Transverse colon (tissue), 4 donors: Measurements from ENCODE around the gene PPP1R15B. TPM values are rescaled to one million over a fixed set of nuclear protein-coding genes. Genes with fewer than 3 reads are reported as not detected.

Experiments
- DNase-seq: peaks from one replicate; pipeline ENCODE4 v3.0.0-alpha.2; 2019
- H3K27ac ChIP-seq, 4 donors: fragments of 200-600 bp; sonication (generic); 2 replicates each; pipeline ENCODE4 v1.5.1; 2016 to 2018; ENCODE audit warnings: inconsistent platforms in 4 of 4
- H3K27me3 ChIP-seq: fragments of 200-600 bp; sonication (generic); 2 replicates; pipeline ENCODE4 v1.5.1; 2017; ENCODE audit warnings: inconsistent platforms
- H3K36me3 ChIP-seq, 4 donors: fragments of 200-600 bp; sonication (generic); 2 replicates each; pipeline ENCODE4 v1.5.1; 2017 to 2019; ENCODE audit warnings: inconsistent platforms in 4 of 4
- H3K4me1 ChIP-seq, 4 donors: fragments of 200-600 bp; sonication (generic); 2 replicates each; pipeline ENCODE4 v1.5.1; 2017 to 2020; ENCODE audit warnings: inconsistent platforms in 4 of 4
- H3K4me3 ChIP-seq, 4 donors: fragments of 200-600 bp; sonication (generic); 1 replicate in 1 of 4; 2 replicates in 3 of 4; pipeline versions ENCODE4 v1.5.1 to v1.6.1; 2017 to 2019; ENCODE audit warnings: inconsistent platforms in 4 of 4
- H3K9me3 ChIP-seq, 2 donors: fragments of 200-600 bp; sonication (generic); 2 replicates each; pipeline ENCODE4 v1.5.1; 2017 to 2019; ENCODE audit warnings: inconsistent platforms in 2 of 2
- CTCF ChIP-seq, 5 experiments: fragments of 200-600 bp in 3 of 5; fragments of 450-650 bp in 2 of 5; sonication (generic) in 3 of 5; IDR thresholded peaks; 1 replicate in 2 of 5; 2 replicates in 3 of 5; pipeline ENCODE4 v1.5.1; 2016 to 2017; ENCODE audit warnings: antibody characterized with exemption in 5 of 5, inconsistent platforms in 3 of 5, mild to moderate bottlenecking in 2 of 5, moderate library complexity in 1 of 5
- EP300 ChIP-seq: sonication (generic); formaldehyde crosslinking; IDR thresholded peaks from one replicate; pipeline ENCODE4 v1.6.1; 2017; ENCODE audit warnings: antibody characterized with exemption, low read depth
- POLR2A ChIP-seq: fragments of 450-650 bp; IDR thresholded peaks from one replicate; pipeline ENCODE4 v1.6.1; 2016; ENCODE audit warnings: antibody characterized with exemption, mild to moderate bottlenecking, moderate library complexity
- POLR2AphosphoS5 ChIP-seq, 3 donors: sonication (generic); formaldehyde crosslinking; IDR thresholded peaks; one replicate each; pipeline ENCODE4 v1.6.1; 2016; ENCODE audit warnings: antibody characterized with exemption in 3 of 3
- WGBS, 2 donors: methylation state at CpG; one replicate each; pipeline ENCODE4 v1.1.5; 2018; ENCODE audit warnings: low coverage in 1 of 2; 5-methylcytosine and 5-hydroxymethylcytosine counted together
- in situ Hi-C, 4 donors: fragments of 200-750 bp; cut with MboI; loops; one replicate each; pipeline versions ENCODE4 v1.15.0 to v1.15.1; 2017; ENCODE audit warnings: low sequenced_read_pairs in 3 of 4, low pct_ligation_motif_present in 1 of 4, low pct_unique_long_range_greater_than_20kb in 1 of 4
- intact Hi-C: fragments of 100-400 bp; cut with DNase I; formaldehyde crosslinking; loops from one replicate; pipeline ENCODE4 v1.15.1; 2023; ENCODE audit warnings: low total_unique reads
- total RNA-seq, 4 donors: library from RNA; depleted of rRNA; stranded (reverse); fragments of >200 nt; gene quantifications; one replicate each; pipeline ENCODE4 v1.1.0, GENCODE V29; 2016

PPP1R15B gene
- total RNA-seq, 4 donors from 2014 or later: 30.8 to 74.2 (median 54.5) TPM

DNA sequence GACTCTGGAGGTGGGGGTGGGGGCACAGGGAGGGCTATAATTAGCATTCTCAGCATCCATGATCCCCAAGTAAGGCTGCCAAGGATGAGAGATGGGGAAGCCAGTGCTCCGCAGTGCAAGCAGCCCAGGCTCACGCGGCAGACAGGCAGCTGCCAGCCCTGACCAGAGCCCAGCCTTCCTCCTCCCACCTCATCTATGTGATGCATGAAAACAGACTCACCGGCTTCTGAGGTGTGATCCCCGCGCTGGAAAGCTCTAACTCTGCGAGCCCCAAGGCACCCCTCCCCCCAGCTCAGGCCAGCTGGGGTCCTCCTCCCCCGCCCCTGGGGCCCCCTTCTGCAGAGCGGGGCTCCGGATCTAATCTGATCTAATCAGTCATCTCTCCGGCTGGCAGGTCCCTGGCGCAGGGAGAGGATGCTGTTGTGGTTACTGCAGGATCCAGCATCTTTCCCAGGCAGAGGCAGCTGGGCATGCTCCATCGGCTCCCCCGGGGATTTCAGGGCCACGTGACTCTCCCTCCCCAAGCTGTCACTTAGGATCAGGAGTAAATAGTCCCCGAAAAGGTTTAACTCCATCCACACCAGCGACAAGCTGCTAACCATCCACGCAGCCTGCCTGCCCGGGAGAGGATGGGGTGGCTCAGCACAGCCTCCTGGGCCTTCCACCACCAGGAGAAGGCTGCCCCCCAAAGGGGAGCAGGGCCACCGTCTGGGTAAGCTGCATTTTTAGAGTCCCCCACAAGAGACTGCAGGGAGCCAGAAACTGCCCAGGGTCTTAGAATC lies 52.0 kb downstream of the PPP1R15B start, which contains the start of gene PLEKHA6:
TSS of gene PLEKHA6 (minus strand) at position 456 of the 782 bp plus-strand sequence. CDS start 86,202 bp downstream, outside the sequence.
- Histone ChIP-seq H3K4me1 (peaks cover 6 to 20% (median 14%) of the 10 kb centered on the region in 4 donors), H3K27ac (peak within 1 kb of the TSS in 1 of 4 donors; percentile 30), H3K4me3 (no peak within 1 kb of the TSS), H3K36me3 (no peaks in the 10 kb centered on the region), H3K9me3 (no peaks in the 10 kb centered on the region), H3K27me3 (no peaks in the 10 kb centered on the region)
- WGBS, 2 donors: 42% methylated on average over 8 of the region's 20 CpGs; no CpG with 5 or more reads in 1 of the 2 donors
- TF ChIP-seq EP300 (no peak), POLR2AphosphoS5 (IDR thresholded peaks at IDR 0.05) (no peak), CTCF (IDR thresholded peaks at IDR 0.05) (peak in 2 of 5 experiments; percentile 11 to 15), POLR2A (no peak)
- in situ Hi-C loops (loop anchor here (5.0 to 25.0 kb wide), 6 partner anchors 92 to 497 kb away; partner anchors contain the start of genes REN (in 4 of the 4) and SNRPE (in 3 of the 4)), intact Hi-C loops (no loop called here)
- DNase-seq: no peak

- Histone ChIP-seq H3K9me3 (no peaks in the 10 kb centered on the region), H3K4me3 (no peak overlapping the region), H3K27me3 (no peaks in the 10 kb centered on the region), H3K4me1 (peaks cover 6 to 14% (median 11%) of the 10 kb centered on the region in 4 donors), H3K27ac (no peak overlapping the region), H3K36me3 (no peaks in the 10 kb centered on the region)
- intact Hi-C loops: no loop called here
- 42 to 54% methylated on average over 2 to 5 of the region's 5 CpGs for WGBS, 2 donors
- no peak for DNase-seq
- in situ Hi-C loops: loop anchor here (25.0 kb wide), 2 partner anchors 97 to 497 kb away; partner anchors contain the start of gene SNRPE (in 3 of the 4)
- TF ChIP-seq POLR2A: no peak
- no peak for TF ChIP-seq CTCF (IDR thresholded peaks at IDR 0.05)
- no peak for TF ChIP-seq EP300
- no peak for TF ChIP-seq POLR2AphosphoS5 (IDR thresholded peaks at IDR 0.05)
These were observed 52.5 kb downstream of the PPP1R15B start for GRCh38 chr1:204359131-204359473.

DNA sequence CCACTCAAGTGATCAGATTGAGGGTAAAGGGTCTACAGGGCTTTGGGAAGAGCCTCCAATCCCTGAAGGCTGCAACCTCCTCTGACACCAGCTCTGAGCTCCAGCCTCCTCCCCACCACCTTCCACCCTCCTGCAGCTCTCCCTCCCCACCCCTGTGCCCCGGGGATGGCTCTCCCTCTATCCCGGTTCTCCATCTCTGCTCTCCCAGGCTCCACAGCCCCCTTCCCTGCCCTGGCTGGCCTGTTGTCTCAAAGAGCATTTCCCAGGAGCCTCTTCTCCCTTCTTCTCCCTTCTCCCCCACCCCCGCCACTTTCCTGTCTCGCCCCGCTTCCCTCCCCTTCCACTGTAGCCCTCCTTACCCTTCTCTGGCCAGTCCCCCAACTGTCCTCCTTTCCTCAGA lies 53.0 kb downstream of the PPP1R15B start:
- peaks cover 6 to 10% (median 8%) of the 10 kb centered on the region in 4 donors for H3K4me1 ChIP-seq
- no peak for DNase-seq
- in situ Hi-C loops (loop anchor here (25.0 kb wide), 2 partner anchors 96 to 496 kb away; partner anchors contain the start of gene SNRPE (in 3 of the 4)), intact Hi-C loops (no loop called here)
- 67% methylated on average over 1 to 5 of the region's 5 CpGs for WGBS, 2 donors
- no peaks in the 10 kb centered on the region for H3K9me3 ChIP-seq
- H3K4me3 ChIP-seq: no peak overlapping the region
- no peaks in the 10 kb centered on the region for H3K36me3 ChIP-seq
- peak overlapping the region in 1 of 4 donors; percentile 3 for H3K27ac ChIP-seq
- TF ChIP-seq POLR2AphosphoS5 (IDR thresholded peaks at IDR 0.05): no peak
- no peak for TF ChIP-seq EP300
- TF ChIP-seq CTCF (IDR thresholded peaks at IDR 0.05): no peak
- TF ChIP-seq POLR2A: no peak
- no peaks in the 10 kb centered on the region for H3K27me3 ChIP-seq
